Amniotic stem cell (primary cell): ENCODE data around the gene LRRC47.

ENCODE experiments used
- DNase-seq: peaks from one replicate; lab custom pipeline; 2025; lab: John Stamatoyannopoulos, UW

Gene LRRC47

DNA sequence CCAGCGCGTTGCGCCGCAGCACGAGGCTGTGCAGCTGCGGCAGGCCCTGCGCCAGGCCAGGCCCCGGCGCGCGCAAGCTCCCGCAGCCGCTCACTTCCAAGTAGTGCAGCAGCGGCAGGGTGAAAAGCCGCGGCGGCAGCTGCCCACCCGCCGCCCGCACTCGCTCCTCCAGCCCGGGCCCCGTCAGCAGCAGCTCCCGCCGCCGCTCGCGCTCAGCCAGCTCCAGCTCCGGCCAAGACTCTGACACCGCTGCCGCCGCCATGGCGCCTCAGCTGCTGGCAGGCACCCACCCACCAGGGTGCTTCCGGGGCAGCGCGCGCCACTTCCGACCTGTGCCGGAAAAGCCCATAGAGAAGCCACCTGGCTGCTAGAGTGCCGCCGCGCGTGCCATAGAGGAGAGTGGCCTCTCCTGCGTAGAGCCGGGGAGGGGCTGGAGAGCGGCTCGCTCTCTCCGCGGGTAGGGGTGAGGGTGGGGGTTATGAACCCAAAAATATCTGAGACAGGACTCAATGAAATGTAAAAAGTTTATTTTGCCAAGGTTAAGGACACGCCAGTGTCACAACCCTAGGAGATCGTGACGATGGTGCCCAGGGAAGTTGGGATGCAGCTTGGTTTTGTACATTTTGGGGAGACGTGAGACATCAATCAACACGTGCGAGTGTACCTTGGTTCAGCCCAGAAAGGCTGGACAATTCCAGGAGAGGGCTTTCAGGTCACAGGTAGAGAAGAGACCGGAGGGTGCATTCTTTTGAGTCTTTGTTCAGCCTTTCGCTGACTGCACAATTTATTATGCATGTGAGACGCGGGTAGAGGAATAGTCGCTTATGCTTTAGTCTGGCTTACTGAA, at the start of gene LRRC47:
LRRC47 (minus strand) TSS at position 284 of the 847 bp plus-strand sequence; CDS start at position 262, 22 bp downstream.
- DNase-seq = peak; percentile 90

DNA sequence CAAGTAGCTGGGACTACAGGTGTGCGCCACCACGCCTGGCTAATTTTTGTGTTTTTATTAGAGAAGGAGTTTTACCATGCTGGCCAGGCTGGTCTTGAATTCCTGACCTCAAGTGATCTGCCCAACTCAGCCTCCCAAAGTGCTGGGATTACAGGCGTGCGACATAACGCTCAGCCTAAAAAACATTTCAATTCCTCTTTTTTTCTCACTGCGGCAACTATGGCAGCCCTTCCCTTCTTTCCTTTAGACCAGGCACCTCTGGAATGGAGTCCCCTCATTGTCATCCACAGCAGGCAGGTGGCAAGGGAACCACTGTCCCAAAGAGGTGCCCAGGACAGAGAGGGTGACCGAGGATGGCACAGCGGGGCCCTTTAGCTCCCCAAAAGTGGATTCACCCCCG, 46.6 kb upstream of the LRRC47 start:
- no peak for DNase-seq

GRCh38 chr1:3841491-3841890, 45.2 kb upstream of the LRRC47 start:
- no peak for DNase-seq

DNA sequence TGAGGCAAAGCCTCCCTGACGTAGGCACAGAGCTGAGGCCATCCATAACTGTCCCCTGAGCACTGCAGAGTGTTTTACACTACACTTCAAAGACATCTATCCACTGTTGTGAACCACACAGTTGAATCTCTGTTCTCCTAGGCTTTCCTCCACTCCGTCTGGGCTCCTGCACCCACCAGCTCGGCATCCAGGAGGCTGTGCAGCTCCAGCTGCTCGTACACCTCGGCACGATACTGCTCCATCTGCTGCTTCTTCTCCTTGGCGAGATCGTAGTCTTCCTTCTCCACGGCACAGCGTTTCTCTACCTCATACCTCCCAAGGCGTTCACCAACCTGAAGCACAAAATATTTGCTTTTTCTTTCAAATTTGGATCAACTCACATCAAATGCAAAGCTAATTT, 42.5 kb upstream of the LRRC47 start:
- DNase-seq = no peak

- DNase-seq = no peak
Observed at GRCh38 chr1:3837685-3838084, 41.4 kb upstream of the LRRC47 start.

GRCh38 chr1:3837200-3837599, 40.9 kb upstream of the LRRC47 start:
- no peak for DNase-seq

- no peak for DNase-seq
Observed at GRCh38 chr1:3836421-3836820, 40.1 kb upstream of the LRRC47 start.

DNA sequence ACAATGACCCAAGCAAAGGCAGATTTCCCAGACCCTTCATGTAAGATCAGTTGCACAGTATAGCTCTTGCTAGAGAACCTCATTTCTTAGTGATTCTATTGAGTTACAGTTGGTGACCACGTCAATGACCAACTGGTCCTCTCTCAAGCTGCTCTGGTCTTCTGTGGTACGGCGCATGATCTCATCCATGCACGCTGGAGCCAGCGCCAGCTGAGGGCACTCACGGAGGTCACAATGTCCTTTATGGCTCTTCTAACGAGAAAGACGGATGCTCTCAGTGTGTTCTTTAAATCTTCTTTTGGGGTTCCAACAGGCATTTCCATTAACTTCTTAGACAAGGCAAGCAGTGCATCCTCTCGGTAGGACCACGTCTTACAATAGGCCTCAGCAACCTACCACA, 38.4 kb upstream of the LRRC47 start:
- no peak for DNase-seq

DNA sequence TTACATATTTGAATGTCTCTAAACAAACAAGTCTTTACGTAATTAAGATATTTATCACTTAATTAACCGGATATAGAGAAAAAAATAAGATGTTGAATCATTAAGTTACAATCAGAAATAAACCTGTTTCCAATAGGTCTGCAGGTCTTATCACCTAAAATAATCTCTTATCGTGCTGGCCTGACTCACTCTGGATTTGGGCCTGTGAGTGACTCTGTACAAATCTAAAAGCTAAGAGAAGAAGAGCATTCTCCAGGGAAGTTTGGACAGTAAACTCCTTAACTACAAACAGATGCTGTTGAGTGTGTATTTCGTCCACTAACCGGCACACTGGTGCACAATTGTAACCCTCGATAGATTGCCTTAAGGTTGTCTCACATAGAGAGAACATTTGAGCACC, 35.4 kb upstream of the LRRC47 start:
- DNase-seq = no peak

GRCh38 chr1:3828391-3828790, 32.1 kb upstream of the LRRC47 start:
- no peak for DNase-seq

- no peak for DNase-seq
Observed at GRCh38 chr1:3827813-3828307, 31.6 kb upstream of the LRRC47 start.

DNA sequence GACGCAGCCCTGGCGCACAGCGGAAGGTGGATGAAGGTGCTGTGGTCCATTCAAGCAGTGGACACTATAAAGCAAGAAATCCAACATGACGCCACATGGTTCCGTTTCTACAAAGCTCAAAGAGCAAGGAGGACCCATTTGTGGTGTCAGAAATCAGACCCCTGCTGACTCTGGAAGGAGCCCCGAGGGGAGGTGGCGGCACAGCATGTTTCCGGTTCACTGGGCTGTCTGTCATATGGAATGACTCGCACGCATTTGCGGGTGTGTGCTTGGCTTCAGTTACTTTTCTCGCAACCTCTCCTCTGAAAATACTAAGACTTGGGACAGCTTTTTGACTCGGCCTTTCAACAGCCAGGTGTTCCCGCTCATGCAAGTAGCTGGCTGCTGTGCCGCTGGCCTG, 29.1 kb upstream of the LRRC47 start:
- DNase-seq = no peak

- no peak for DNase-seq
Observed at GRCh38 chr1:3824650-3825049, 28.4 kb upstream of the LRRC47 start.

DNA sequence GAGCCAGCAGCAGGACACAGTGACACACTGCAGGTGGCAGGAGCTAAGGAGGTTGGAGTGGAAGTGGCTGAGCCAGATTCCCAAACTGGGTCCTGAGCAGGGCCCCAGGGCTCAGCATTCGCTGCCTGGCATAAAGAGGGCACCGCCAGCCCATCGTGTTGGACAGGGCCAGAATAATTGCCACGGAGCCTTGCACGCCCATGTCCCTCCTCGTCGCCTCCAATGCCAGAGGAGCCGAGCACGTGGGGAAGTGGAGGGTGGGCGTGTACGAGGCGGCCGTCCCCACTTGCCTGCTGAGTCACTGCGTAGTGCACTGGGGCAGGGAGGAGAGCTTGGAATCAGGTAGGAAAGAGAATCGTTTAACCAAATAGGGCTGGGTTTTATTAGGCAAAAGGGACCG, 26.1 kb upstream of the LRRC47 start:
- DNase-seq = no peak

DNA sequence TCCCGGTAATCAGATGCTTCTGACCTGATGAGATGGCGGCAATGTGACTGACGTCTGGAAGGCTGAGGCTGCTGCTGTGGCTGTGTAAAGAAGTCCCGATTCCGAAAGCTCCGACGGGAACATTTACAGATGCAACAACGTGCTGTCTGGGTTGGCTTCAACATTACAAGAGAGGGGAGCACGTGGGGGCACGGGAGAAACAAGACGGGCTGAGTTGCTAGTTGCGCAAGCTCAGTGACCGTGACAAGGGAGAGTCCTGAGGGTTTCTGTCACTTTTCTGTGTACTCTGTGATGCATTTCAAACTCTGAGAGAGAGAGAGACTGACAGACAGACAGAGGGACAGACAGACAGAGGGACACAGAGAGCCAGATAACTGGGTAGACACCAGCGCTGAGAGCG, 25.6 kb upstream of the LRRC47 start:
- DNase-seq = no peak

GRCh38 chr1:3821447-3821846, 25.1 kb upstream of the LRRC47 start:
- no peak for DNase-seq

DNA sequence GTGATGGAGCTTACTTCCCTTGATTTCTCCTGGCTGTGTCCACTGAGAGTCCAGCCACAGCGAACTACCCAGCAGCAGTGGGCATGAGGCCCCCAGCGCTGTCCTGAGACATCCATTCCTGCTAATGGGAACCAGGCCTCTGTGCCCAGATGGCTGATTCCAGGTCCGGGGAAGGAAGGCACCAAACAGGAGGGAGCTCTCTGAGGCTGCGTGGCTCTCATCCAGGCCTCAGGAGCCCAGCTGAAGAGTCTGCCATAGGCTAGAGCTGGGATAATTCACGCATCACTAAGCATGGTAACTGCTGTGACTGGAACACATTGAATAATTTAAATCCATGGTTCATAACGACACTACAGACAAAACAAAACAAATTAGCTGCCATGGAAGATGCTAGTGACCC, 24.7 kb upstream of the LRRC47 start:
- DNase-seq = no peak

DNA sequence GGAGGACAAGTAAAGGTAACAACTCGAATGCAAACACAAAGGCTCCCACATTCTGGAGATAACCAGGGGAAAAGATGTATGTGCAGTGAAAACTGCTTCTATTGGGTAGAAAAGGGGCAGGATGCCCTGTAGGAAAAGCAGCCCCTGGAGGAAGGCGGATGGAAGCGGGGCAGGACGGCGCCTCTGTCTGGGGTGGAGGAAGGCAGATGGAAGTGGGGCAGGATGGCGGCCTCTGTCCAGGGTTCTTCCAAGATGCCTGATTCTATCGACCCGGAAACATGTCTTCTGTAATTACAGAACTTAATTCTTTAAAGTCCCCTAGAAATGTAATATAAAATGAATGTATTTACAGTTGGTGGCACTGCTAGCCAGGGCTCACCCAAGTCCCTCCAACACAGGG, 24.0 kb upstream of the LRRC47 start:
- no peak for DNase-seq

DNA sequence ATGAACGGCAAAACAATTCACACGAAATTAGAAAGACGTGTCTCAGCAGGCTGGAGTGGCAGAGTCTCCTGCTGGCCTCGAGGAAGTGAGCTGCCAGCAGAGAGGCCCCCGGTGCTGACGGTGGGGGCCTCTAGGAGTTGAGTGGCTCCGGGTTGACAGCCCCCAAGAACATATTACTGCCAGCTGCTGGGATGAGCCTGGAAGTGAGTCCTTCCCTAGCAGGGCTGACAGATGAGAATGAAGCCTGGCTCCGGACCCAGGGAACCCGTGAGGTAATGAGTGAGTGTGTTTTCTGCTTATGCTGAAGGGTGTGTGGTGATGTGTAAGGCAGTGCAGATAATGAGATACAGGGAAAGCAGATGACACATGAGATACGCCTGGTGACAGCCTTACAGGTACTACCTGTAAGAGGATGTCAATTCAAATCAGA, 23.5 kb upstream of the LRRC47 start:
- no peak for DNase-seq

GRCh38 chr1:3817821-3818597, 21.7 kb upstream of the LRRC47 start:
- no peak for DNase-seq

GRCh38 chr1:3817138-3817740, 20.9 kb upstream of the LRRC47 start:
- no peak for DNase-seq

DNA sequence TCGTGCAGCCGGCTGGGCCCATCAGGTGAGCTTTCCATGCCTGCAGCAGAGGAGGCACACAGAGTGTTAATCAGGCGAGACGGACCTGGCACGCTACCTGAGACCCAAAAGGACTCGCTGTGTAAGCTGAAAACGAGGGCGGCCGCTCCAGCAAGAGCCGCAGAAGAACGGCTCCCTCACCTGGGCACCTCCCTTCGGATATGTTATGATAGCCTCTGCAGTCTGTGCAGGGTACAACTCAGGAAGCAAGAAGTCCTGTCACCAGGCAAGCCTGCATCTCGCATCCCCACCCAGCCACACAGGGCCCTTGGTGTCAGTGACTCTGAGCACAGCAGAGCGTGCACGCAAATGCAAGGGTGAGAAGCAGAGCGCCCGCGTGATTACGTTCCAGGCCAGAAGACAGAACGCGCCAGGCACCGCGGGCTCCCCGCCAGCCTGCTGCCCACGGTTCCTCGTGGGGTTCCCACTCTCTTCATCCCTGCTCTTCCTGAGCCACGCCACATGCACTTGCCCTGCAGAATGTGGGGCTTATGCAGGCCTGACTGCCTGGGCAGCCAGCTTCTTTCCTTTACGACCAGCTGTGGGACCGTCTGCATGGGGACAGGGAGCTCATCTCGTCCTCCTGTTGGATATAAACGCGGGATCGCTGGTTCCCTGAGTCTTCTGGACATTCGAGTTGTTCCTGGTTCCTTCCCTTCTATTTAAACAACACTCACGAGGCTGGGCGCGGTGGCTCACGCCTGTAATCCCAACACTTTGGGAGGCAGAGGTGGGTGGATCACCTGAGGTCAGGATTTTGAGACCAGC, 20.2 kb upstream of the LRRC47 start:
- no peak for DNase-seq
